HG02798 (cell line): Measurements from ENCODE around the gene CATSPERZ.
"Not testable (repeated sequence)": the region's sequence is repeated elsewhere in the genome, so short reads cannot be mapped to it uniquely, and the experiment has no call there.

ENCODE experiments used
- ATAC-seq: cut with Tn5 transposase; IDR thresholded peaks from one replicate; pipeline ENCODE4 v1.9.1; 2021; ENCODE audit warnings: mild to moderate bottlenecking; ENCODE audit not compliant: unreplicated experiment, poor library complexity

Gene CATSPERZ

GRCh38 chr11:64297699-64298358 is 2.3 kb upstream of the CATSPERZ start:
- ATAC-seq = no peak

GRCh38 chr11:64298966-64299846 is 952 bp upstream of the CATSPERZ start:
- no peak for ATAC-seq

- no peak for ATAC-seq
These were observed 3.2 kb downstream of the CATSPERZ start for GRCh38 chr11:64303109-64304031.

GRCh38 chr11:64304032-64304315 is 3.8 kb downstream of the CATSPERZ start:
- ATAC-seq = no peak

GRCh38 chr11:64304316-64305072 is 4.3 kb downstream of the CATSPERZ start:
- peak; percentile 24 for ATAC-seq

- peak; percentile 82 for ATAC-seq
These were observed 5.0 kb downstream of the CATSPERZ start, which contains the start of gene ESRRA for GRCh38 chr11:64305075-64305690. ESRRA (plus strand) TSS chr11:64305524; CDS start chr11:64307180, 1,656 bp downstream.

- ATAC-seq = peak; percentile 20
These were observed 5.8 kb downstream of the CATSPERZ start for GRCh38 chr11:64305691-64306562.

GRCh38 chr11:64306563-64306875 is 6.4 kb downstream of the CATSPERZ start:
- ATAC-seq = no peak

- no peak for ATAC-seq
These were observed 6.9 kb downstream of the CATSPERZ start for GRCh38 chr11:64306876-64307622.

- ATAC-seq = not testable (repeated sequence)
These were observed 7.6 kb downstream of the CATSPERZ start for GRCh38 chr11:64307795-64308194.

GRCh38 chr11:64312947-64313346 is 12.8 kb downstream of the CATSPERZ start:
- ATAC-seq = no peak

GRCh38 chr11:64313491-64314145 is 13.5 kb downstream of the CATSPERZ start:
- no peak for ATAC-seq

- no peak for ATAC-seq
These were observed 14.1 kb downstream of the CATSPERZ start for GRCh38 chr11:64314146-64314804.

- ATAC-seq = no peak
These were observed 14.8 kb downstream of the CATSPERZ start for GRCh38 chr11:64314805-64315561.

GRCh38 chr11:64315667-64316526 is 15.7 kb downstream of the CATSPERZ start:
- ATAC-seq = not testable (repeated sequence)
